Smooth muscle cell (in vitro differentiated cells): ENCODE results near the gene GABRA5. TPM values are rescaled to one million over a fixed set of nuclear protein-coding genes. Genes with fewer than 3 reads are reported as not detected.

Experiments used
- DNase-seq: peaks from one replicate; lab custom pipeline; 2025; ENCODE audit not compliant: unreplicated experiment; lab: John Stamatoyannopoulos, UW
- H2AFZ ChIP-seq: fragments of 200-600 bp; sonication (generic); 2 replicates; pipeline ENCODE4 v1.6.0; 2016; ENCODE audit warnings: antibody characterized with exemption, low read depth, mild to moderate bottlenecking
- H3F3A ChIP-seq: fragments of 200-600 bp; sonication (generic); 2 replicates; pipeline ENCODE4 v1.6.0; 2017; ENCODE audit warnings: antibody characterized with exemption, low read depth
- H3K27ac ChIP-seq: fragments of 200-600 bp; sonication (generic); 2 replicates; pipeline ENCODE4 v1.5.1; 2016; ENCODE audit warnings: low read depth, mild to moderate bottlenecking
- H3K27me3 ChIP-seq: fragments of 200-600 bp; sonication (generic); 2 replicates; pipeline ENCODE4 v1.6.1; 2016; ENCODE audit warnings: low read depth, mild to moderate bottlenecking
- H3K36me3 ChIP-seq: fragments of 200-600 bp; sonication (generic); 2 replicates; pipeline ENCODE4 v1.5.1; 2016; ENCODE audit warnings: low read depth
- H3K4me1 ChIP-seq: fragments of 200-600 bp; sonication (generic); 2 replicates; pipeline ENCODE4 v1.5.1; 2016; ENCODE audit warnings: low read depth
- H3K4me2 ChIP-seq: fragments of 200-600 bp; sonication (generic); 2 replicates; pipeline ENCODE4 v1.6.0; 2016; ENCODE audit warnings: mild to moderate bottlenecking
- H3K4me3 ChIP-seq: fragments of 200-600 bp; sonication (generic); 2 replicates; pipeline ENCODE4 v1.5.1; 2016; ENCODE audit warnings: mild to moderate bottlenecking
- H3K79me2 ChIP-seq: fragments of 200-600 bp; sonication (generic); 2 replicates; pipeline ENCODE4 v1.6.0; 2016; ENCODE audit warnings: low read depth, mild to moderate bottlenecking
- H3K9ac ChIP-seq: fragments of 200-600 bp; sonication (generic); 2 replicates; pipeline ENCODE4 v1.6.0; 2016; ENCODE audit warnings: low read depth
- H3K9me3 ChIP-seq: fragments of 200-600 bp; sonication (generic); replicated peaks from 2 replicates; pipeline ENCODE4 v1.5.1; 2016; ENCODE audit warnings: low read depth
- H4K20me1 ChIP-seq: fragments of 200-600 bp; sonication (generic); 2 replicates; pipeline ENCODE4 v1.6.0; 2016; ENCODE audit warnings: low read depth
- CTCF ChIP-seq: fragments of 200-600 bp; sonication (generic); IDR thresholded peaks from 2 replicates; pipeline ENCODE4 v1.5.1; 2017; ENCODE audit warnings: borderline replicate concordance, mild to moderate bottlenecking, antibody characterized with exemption; ENCODE audit not compliant: insufficient read depth, poor library complexity, severe bottlenecking
- WGBS: methylation state at CpG from one replicate; pipeline ENCODE4 v1.1.7; 2016; ENCODE audit warnings: low lambda C conversion rate; 5-methylcytosine and 5-hydroxymethylcytosine counted together
- polyA plus RNA-seq: library from polyadenylated mRNA; unstranded; fragments of >200 nt; fragmentation: Nextera tagmentation; extraction: Ambion mirVana; gene quantifications from 2 replicates; pipeline ENCODE4 v1.2.1, GENCODE V29; 2016
- total RNA-seq: library from RNA; depleted of rRNA; stranded (reverse); fragments of >200 nt; gene quantifications from 2 replicates; pipeline ENCODE4 v1.2.3, GENCODE V29; 2014

GABRA5 gene
- total and polyA plus RNA-seq, 2 experiments from 2014 or later: 0.27 TPM; not detected in 1

GRCh38 chr15:26869628-26870027 is 2.8 kb downstream of the GABRA5 start:
- DNase-seq: no peak
- Histone ChIP-seq H3K4me3 (no peak overlapping the region), H4K20me1 (no peaks in the 10 kb centered on the region), H3K9ac (no peak overlapping the region), H3K27me3 (peaks cover 64% of the 10 kb centered on the region), H3K36me3 (no peaks in the 10 kb centered on the region), H3K27ac (no peak overlapping the region), H3K9me3 (no peaks in the 10 kb centered on the region), H3K4me2 (no peak overlapping the region), H2AFZ (no peak overlapping the region), H3K4me1 (no peaks in the 10 kb centered on the region), H3K79me2 (no peaks in the 10 kb centered on the region), H3F3A (no peaks in the 10 kb centered on the region)
- WGBS: 91% methylated on average over 3 of the region's 3 CpGs
- TF ChIP-seq CTCF: no peak

GRCh38 chr15:26870346-26870745 is 3.5 kb downstream of the GABRA5 start:
- H3K9me3 ChIP-seq: no peaks in the 10 kb centered on the region
- H3K9ac ChIP-seq: no peak overlapping the region
- no peaks in the 10 kb centered on the region for H4K20me1 ChIP-seq
- H3F3A ChIP-seq: no peaks in the 10 kb centered on the region
- no peak overlapping the region for H2AFZ ChIP-seq
- H3K27me3 ChIP-seq: peaks cover 60% of the 10 kb centered on the region
- H3K79me2 ChIP-seq: no peaks in the 10 kb centered on the region
- H3K4me3 ChIP-seq: no peak overlapping the region
- no peak overlapping the region for H3K27ac ChIP-seq
- no peak overlapping the region for H3K4me2 ChIP-seq
- DNase-seq: no peak
- no peaks in the 10 kb centered on the region for H3K4me1 ChIP-seq
- H3K36me3 ChIP-seq: no peaks in the 10 kb centered on the region
- 87% methylated on average over 3 of the region's 3 CpGs for WGBS
- no peak for TF ChIP-seq CTCF

GRCh38 chr15:26872206-26872605 is 5.3 kb downstream of the GABRA5 start:
- Histone ChIP-seq H3K27me3 (peaks cover 43% of the 10 kb centered on the region), H3K27ac (no peak overlapping the region), H3K4me1 (no peaks in the 10 kb centered on the region), H4K20me1 (no peaks in the 10 kb centered on the region), H3K79me2 (no peaks in the 10 kb centered on the region), H2AFZ (no peak overlapping the region), H3K4me2 (no peak overlapping the region), H3F3A (no peaks in the 10 kb centered on the region), H3K9ac (no peak overlapping the region), H3K9me3 (no peaks in the 10 kb centered on the region), H3K4me3 (no peak overlapping the region), H3K36me3 (no peaks in the 10 kb centered on the region)
- DNase-seq: no peak
- 73% methylated on average over 7 of the region's 7 CpGs for WGBS
- TF ChIP-seq CTCF: no peak

GRCh38 chr15:26873846-26874245 is 7.0 kb downstream of the GABRA5 start:
- no peaks in the 10 kb centered on the region for H3F3A ChIP-seq
- H3K9me3 ChIP-seq: no peaks in the 10 kb centered on the region
- no peaks in the 10 kb centered on the region for H3K36me3 ChIP-seq
- TF ChIP-seq CTCF: no peak
- peaks cover 26% of the 10 kb centered on the region for H3K27me3 ChIP-seq
- no peaks in the 10 kb centered on the region for H3K4me1 ChIP-seq
- WGBS: 27% methylated on average over 8 of the region's 8 CpGs
- H3K4me2 ChIP-seq: peak overlapping the region; percentile 58
- no peak overlapping the region for H2AFZ ChIP-seq
- no peak overlapping the region for H3K9ac ChIP-seq
- H3K79me2 ChIP-seq: no peaks in the 10 kb centered on the region
- no peaks in the 10 kb centered on the region for H4K20me1 ChIP-seq
- no peak overlapping the region for H3K4me3 ChIP-seq
- DNase-seq: no peak
- H3K27ac ChIP-seq: peak overlapping the region; percentile 32
